Stimulated activated CD8-positive, alpha-beta memory T cell treated with anti-CD3 and anti-CD28 coated beads, Interleukin-4, amount 100 ng/mL, for 24 hours (primary cell): ENCODE results near the gene GALM.
"Not testable (repeated sequence)": the region's sequence is repeated elsewhere in the genome, so short reads cannot be mapped to it uniquely, and the experiment has no call there.

ENCODE experiments used
- DNase-seq: peaks from one replicate; pipeline ENCODE4 v3.0.0-alpha.2; 2020; ENCODE audit warnings: low read depth

The GALM gene

GRCh38 chr2:38665854-38666555 lies at the start of gene GALM:
TSS of gene GALM (plus strand) at chr2:38666114. CDS start at chr2:38666162, 48 bp downstream.
- peak; percentile 35 for DNase-seq

DNA sequence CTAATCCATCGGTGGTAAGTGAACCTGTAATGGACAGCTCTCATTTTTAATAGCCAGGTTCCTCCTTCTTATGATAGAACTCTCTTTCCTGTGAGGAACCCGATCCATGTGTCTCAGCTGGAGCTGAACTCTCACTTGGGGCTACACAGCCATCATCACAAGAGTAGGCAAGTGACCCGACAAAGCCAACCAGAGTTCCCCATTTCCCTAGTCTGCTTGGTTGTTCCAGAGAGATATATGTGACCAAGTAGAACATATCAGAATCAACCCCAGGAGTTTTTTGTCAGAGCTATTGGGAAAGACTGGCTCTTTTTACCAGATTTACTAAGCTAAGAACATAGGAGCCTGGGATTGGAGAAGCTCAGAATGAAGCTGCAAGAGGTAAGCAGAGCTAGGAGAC lies 48.6 kb upstream of the GALM start:
- no peak for DNase-seq

DNA sequence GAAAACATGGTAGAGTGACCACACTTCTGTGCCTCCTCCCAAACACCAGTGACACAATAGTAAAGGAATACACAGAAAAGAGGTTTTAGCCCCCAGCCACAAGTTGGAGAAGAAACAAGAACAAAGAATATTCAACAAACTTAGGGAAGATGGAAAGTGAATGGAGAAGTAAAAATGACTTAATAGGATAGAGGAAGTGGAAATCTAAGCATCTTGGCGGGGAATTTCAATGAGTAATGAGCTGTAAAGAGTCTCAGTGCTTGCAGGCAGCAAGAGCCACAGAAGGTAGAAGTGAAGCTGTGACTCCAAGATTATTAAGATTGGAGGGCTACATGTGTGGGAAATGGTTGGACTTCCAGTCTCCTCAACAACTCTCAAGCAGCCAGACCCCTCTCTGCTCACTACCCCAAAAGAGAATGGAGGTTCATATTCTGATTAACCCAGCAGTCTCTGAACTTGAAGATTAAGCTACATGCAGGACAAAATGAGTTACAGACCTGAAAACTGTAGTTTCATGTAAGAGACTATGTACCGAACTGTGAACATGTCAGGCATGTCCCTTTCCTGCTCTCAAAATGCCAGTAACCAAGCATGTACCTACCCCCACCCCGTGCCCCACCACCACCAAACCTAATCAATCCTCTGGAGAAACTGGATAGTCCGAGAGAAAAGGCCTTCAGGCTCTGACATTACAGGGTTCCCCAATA lies 46.3 kb upstream of the GALM start:
- no peak for DNase-seq

- no peak for DNase-seq
Measured at GRCh38 chr2:38620282-38620977, 45.5 kb upstream of the GALM start.

- DNase-seq: no peak
Measured at GRCh38 chr2:38621018-38621417, 44.9 kb upstream of the GALM start.

GRCh38 chr2:38622210-38622609 lies 43.7 kb upstream of the GALM start:
- DNase-seq: no peak

GRCh38 chr2:38626326-38627035 lies 39.4 kb upstream of the GALM start:
- no peak for DNase-seq

GRCh38 chr2:38627391-38627790 lies 38.5 kb upstream of the GALM start:
- no peak for DNase-seq

GRCh38 chr2:38629684-38630083 lies 36.2 kb upstream of the GALM start:
- DNase-seq: no peak

- DNase-seq: no peak
Measured at GRCh38 chr2:38631976-38632375, 33.9 kb upstream of the GALM start.

DNA sequence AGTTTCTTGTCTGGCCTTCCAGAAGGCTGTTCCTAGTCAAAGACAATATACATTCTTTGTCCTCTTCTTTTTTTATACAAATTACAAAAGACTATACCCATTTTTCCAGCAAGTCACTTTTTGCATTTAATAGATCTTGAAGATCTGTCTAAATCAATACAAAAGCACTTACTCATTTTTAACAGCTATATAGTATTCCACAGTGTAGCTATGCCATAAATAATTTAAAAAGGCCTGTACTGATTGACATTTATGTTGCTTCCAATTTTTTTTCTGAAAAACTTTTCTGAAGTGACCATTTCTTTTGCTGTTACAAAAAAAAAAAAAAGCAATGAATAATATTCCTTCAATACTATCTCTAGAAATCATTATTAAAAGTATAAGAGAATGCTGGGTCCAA lies 32.9 kb upstream of the GALM start:
- DNase-seq: no peak

- DNase-seq: no peak
Measured at GRCh38 chr2:38633895-38634294, 32.0 kb upstream of the GALM start.

DNA sequence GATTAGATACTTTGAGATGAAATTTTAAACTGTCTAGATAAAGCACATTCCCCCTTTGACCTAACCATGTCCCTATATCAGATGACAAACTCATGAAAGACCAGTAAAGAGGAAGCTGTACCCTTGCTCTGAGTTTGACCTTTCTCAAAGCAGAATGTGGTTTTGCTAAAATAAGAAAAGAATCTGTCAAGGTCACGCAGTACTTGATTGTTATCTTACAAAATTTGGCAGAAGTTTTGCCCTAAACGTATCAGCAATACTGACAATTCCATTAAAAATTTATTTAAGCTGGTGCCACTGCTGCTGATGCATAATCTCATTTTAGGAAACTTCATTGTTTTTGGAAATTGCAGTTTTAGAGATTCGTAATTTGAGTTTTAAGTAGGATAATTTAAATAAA lies 31.2 kb upstream of the GALM start:
- DNase-seq: no peak

DNA sequence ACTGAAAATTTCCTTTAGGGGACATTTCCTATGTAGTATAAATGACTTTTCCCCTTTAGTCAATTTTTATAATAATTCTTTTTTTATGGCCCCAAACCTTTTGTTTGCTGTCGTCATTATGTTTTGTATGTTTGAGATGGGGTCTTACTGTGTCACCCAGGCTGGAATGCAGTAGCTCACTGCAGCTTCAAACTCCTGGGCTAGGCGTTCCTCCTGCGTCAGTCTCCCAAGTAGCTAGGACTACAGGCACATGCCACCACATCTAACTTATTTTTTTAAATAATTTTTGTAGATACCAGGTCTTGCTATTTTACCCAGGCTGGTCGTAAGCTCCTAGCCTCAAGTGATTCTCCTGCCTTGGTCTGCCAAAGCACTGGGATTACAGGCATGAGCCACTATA lies 30.8 kb upstream of the GALM start:
- no peak for DNase-seq

- no peak for DNase-seq
Measured at GRCh38 chr2:38636069-38636468, 29.8 kb upstream of the GALM start.

- DNase-seq: not testable (repeated sequence)
Measured at GRCh38 chr2:38642373-38643017, 23.4 kb upstream of the GALM start.

GRCh38 chr2:38643021-38643671 lies 22.8 kb upstream of the GALM start:
- DNase-seq: no peak

GRCh38 chr2:38643683-38644511 lies 22.0 kb upstream of the GALM start:
- DNase-seq: not testable (repeated sequence)

- no peak for DNase-seq
Measured at GRCh38 chr2:38648107-38648761, 17.7 kb upstream of the GALM start.

DNA sequence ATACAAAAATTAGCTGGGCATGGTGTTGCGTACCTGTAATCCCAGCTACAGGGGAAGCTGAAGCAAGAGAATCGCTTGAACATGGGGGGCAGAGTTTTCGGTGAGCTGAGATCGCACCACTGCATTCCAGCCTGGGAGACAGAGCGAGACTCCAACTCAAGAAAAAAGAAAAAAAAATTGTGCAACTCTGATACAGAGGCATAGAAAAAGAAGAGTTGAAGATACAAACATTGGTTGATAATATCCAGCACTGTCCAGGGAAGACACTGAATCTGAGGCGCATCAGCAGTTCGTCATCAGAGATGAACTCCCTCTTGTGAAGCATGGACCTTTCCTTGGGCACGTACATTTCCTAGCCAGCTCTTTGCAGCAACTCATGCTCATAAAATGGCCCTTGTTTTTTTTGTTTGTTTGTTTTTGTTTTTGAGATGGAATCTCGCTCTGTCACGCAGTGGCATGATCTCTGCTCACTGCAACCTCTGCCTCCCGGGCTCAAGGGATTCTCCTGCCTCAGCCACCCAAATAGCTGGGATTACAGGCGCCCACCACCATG lies 16.7 kb upstream of the GALM start:
- DNase-seq: no peak
